NCI-H187 treated with DMSO at 0.1 percent for 48 hours (cell line): ENCODE results near the gene LONRF2.
"Not testable (repeated sequence)": the region's sequence is repeated elsewhere in the genome, so short reads cannot be mapped to it uniquely, and the experiment has no call there.

Source experiments
- DNase-seq: peaks from one replicate; lab custom pipeline; 2025; lab: John Stamatoyannopoulos, UW

Gene LONRF2

DNA sequence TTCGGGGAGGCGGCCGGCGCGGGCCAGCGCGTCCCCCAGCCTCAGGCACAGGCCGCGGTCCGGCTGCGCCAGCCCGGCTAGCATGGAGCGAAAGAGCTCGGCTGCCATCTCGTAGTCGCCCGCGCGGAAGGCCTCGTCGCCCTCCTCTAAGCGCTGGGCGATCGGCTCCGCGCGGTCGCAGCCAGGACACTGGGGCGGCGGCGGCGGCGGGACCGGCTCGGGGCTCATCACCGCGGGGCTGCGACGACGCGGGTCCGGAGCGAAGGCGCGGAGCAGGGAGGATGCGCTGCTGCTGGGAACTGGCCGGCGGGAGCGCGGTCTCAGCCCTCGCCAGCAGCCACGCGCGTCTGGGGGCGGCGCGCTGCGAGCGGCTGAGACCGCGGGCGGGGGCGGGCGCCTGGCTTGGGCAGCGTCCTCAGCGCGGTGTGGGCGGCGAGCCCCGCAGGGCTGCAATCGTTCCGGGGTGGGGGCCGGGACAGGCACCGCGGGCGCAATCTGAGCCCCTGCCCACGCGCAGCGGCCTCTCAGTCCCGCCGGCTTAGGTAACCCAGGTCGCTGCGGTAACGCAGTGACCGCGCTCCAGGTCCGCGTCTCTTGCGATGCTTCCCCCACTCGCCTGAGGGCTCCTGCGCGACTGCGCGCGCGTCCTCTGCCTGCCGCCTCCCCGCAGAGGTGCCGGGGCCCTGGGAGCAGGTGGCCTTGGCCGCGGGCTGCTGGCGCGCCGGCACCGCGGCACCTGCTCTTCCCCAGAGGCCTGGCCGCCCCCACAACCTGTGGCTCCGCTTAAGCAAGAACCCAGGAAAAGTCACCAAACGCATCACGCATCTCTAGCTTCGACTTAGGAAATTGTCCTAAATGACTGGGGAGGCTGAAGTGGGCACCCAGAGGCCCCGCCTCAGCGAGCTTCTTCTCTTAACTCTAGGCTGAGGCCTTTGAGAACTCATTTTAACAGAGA is at the start of gene LONRF2:
LONRF2 (minus strand) TSS at position 636 of the 955 bp plus-strand sequence; CDS start at position 228, 408 bp downstream.
- DNase-seq: no peak

DNA sequence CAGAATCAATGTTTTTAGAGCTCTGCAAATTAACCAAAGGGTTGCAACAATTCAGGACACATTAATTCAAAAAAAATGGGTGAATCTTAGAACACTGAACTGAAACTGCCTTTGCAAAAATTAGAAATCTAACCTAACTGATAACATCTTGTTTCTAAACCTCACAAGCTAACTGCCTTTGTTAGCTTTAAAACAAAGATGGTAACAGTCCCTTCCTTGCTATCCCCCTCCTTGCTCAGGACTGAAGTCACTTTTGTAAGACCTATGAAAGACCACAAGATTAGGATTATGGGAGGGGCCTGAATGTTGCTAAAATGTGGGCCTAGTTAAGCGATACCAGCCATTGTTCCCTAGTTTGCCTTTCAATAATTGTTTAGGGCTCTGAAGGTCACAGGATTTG is 44.9 kb upstream of the LONRF2 start:
- DNase-seq: no peak

DNA sequence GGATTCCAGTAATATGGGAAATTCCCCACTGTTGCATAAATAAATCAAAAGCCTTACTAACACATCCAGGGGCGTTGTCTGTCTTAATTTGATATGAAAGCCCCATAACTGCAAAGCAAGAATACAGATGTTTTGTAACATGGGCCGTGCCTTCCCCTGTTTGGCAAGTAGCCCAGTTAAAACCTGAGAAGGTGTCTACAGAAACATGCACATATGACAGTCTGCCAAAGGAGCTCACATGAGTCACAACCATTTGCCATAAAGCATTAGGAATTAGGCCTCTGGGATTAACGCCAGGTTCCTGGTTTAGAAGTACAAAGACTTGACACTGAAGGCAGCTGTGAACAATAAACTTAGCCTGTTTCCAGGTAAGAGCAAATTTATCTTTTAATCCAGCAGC is 43.1 kb upstream of the LONRF2 start:
- no peak for DNase-seq

DNA sequence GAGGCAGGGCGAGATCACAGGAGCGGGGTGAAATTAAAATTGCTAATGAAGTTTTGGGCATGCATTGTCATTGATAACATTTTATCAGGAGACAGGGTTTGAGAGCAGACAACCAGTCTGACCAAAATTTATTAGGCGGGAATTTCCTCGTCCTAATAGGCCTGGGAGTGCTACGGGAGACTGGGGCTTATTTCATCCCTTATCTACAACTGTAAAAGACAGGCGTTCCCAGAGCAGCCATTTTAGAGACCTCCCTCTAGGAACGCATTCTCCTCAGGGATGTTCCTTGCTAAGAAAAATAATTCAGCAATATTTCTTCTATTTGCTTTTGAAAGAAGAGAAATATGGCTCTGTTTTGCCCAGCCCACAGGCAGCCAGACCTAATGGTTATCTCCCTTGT is 40.0 kb upstream of the LONRF2 start:
- DNase-seq: not testable (repeated sequence)

DNA sequence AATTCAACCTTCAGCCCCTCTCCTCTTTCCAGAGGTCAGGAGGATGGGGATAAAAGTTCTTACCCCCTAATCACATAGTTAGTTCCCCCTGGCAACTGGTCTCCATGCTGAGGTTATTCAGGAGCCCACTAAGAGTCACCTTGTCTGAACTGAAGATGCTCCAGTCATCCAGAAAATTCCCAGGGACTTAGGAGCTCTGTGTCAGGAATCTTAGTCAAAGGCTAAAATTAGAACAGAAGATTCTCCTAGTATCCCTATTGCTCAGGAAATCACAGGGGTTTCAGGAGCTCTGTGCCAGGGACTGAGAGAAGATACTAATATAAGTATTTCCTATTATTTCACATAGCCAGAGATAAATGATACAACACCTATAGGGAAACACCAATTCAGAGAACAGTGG is 37.3 kb upstream of the LONRF2 start:
- DNase-seq: no peak

DNA sequence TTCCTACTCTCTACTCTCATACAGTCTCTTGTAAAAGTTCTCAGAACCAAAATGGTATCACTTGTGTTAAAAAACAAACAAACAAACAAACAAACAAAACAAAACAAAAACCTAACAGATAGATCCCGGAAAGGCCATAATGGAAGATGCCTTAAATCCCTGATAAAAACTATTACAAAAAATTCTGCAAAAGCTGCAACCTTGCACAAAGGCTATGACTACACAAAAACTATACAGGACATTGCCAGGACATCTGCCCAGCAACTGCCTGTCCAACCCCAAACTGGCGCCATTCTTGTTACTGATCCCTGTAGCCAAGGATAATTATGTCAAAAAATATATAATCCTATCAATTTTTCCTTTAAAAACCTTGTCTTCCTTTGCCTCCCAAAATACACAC is 36.3 kb upstream of the LONRF2 start:
- no peak for DNase-seq

DNA sequence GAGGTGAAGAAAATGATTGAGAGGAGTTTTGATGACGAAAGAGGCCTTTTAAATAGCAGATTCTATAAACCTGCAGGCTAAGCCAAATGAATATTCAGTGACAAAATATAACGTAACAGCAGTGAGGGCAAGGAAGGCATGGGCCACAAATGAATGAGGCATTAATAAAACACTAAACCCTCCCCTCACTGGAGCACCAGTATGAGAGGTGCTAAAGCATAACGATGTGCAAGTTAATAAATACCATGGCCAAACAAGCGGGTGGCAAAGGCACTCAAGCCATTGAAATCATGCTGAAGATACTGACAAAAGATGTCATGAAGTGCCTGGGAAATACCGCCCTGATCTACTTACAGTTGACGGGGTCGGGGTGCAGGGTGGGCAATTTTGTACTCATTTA is 30.2 kb upstream of the LONRF2 start:
- DNase-seq: no peak

DNA sequence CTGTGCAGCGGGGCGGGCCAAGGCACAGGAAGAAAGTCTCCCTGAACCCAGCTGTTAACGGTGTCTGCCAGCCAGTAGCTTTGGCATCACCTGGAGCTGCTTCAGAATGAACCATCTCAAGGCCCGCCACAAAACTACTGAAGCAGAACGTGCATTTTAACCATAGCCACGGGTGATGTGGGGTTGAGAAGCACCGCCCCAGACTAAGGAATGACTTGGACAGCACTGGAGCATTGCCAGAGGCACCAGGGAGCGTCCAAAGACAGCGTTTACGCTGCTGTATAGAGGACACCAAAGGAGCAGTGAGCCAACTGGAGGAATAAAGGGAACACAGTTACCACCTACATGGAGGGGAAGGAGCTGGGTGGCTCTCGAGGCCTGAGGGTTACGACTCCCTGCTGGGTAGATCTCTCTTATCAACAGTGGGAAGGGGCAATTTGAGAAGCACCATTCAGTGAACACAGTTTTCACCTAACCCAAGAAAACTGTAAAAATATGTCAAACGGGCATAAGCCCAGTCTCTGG is 28.4 kb upstream of the LONRF2 start:
- DNase-seq: no peak

DNA sequence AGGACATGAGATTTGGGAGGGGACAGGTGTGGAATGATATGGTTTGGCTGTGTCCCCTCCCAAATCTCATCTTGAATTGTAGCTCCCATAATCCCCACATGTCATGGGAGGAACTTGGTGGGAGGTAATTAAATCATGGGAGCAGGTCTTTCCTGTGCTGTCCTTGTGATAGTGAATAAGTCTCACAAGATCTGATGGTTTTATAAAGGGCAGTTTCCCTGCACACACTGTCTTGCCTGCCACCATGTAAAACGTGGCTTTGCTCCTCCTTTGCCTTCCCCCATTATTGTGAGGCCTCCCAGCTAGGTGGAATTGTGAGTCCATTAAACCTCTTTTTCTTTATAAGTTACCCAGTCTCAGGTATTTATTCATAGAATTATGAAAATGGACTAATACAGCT is 22.8 kb upstream of the LONRF2 start:
- DNase-seq: not testable (repeated sequence)

DNA sequence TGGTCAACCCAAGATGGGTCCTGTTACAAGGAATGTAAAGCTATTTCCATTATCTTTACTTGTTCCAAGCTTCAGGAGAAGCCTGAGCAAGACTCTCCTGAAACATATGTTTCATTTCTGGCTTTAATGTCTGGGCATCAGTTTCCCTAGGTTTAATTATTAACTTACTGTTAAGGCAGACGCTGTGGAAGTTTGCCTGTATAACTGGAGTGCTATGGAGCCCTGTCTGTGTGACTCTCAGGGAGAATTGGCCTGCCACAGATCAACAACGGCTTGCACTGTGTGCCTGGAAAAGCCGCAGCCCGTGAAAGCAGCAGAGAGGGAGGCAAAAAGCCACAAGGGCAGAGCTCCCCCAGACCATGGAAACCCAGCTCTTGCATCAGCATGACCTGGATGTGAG is 22.1 kb upstream of the LONRF2 start:
- DNase-seq: no peak

DNA sequence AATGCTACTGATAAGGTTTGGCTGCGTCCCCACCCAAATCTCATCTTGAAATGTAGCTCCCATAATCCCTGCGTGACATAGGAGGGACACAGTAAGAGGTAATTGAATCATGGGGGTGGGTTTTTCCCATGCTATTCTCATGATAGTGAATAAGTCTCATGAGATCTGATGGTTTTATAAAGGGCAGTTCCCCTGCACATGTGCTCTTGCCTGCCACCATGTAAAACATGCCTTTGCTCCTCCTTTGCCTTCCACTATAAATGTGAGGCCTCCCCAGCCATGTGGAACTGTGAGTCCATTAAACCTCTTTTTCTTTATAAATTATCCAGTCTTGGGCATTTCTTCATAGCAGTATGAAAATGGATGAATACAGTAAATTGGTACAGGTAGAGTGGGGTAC is 20.2 kb upstream of the LONRF2 start:
- DNase-seq: not testable (repeated sequence)

DNA sequence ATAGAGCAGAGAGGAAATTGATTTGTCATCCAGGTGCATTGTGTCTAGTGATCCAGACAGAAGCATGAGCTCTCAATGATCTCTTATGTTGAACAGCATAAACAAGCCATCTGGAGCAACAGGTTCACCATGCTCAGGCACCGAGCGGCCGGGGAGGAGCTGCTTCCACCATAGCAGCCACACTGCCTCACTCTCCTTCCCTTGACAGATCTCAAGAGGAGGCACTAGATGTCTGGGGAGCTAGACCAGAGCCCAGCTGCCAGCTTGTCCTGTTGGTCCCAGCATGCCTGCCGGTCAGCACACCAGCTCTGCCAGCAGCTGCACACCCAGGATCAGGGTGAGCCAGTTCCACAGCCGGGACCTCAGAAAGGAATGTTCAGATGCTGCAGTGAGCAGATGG is 17.5 kb upstream of the LONRF2 start:
- DNase-seq: no peak

DNA sequence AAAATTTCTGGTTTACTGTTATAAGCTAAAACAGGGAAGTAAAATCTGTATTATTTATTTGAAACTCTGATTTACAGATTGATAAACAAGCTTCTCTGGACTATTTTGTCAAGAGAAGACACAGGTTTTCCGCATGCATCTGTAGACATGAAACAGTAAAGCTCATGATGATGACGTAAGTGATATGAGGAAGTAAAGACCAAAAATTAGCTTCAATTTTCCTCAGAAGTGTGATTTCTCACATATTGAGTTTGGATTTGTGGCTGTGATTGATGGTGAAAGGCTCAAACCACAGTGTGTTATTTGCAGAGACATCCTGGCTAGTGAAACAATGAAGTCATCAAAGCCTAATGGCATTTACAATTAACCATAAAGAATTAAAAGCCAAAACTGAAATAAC is 12.6 kb upstream of the LONRF2 start:
- no peak for DNase-seq

DNA sequence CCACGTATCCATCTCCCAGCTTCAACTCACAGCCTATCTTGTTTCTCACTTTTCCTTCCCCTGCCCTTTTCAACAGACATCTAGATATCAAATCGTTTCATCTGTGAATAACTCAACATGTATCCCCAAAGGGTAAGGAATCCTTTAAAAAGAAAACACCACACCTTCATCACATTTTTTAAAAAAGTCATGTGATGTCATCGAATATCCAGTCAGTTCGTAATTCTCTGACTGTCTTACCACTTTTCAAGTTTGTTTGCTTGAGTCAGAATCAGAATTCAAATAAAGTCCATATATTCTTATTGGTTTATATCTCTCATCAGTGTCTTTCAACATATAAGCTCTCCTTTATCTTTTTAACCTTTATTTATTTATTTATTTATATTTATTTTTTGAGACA is 5.4 kb upstream of the LONRF2 start:
- no peak for DNase-seq

DNA sequence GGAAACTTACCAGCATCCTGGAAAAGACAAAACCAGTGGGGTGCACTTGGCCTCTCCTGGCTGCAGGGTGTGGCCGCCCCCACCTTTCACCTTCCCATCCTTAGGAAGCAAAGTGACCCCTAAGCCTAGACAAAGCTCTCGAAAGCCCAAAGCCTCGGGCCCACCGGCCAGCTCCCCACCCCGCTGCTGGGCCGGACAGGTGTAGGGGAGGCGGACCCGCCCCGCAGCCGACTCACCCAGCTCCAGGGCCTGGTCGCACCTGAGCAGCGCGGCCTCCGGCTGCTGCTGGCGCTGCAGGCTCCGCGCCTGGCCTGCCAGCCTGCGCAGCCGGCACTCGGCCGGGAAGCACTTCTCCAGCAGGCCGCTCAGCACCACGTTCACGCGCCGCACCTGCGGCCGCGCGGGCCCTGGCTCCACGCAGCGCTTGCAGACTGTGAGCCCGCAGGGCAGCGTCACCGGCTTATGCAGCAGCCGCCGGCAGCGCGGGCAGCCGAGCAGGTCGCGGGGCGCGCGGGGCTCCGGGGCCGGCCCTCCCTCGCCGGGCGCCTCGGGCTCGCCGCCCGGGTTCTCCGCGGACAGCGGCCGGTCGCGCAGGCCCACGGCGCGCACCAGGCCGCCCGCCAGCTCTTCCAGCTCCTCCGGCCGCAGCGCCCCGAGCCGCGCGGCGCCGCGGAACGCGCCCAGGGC is 979 bp downstream of the LONRF2 start:
- no peak for DNase-seq

DNA sequence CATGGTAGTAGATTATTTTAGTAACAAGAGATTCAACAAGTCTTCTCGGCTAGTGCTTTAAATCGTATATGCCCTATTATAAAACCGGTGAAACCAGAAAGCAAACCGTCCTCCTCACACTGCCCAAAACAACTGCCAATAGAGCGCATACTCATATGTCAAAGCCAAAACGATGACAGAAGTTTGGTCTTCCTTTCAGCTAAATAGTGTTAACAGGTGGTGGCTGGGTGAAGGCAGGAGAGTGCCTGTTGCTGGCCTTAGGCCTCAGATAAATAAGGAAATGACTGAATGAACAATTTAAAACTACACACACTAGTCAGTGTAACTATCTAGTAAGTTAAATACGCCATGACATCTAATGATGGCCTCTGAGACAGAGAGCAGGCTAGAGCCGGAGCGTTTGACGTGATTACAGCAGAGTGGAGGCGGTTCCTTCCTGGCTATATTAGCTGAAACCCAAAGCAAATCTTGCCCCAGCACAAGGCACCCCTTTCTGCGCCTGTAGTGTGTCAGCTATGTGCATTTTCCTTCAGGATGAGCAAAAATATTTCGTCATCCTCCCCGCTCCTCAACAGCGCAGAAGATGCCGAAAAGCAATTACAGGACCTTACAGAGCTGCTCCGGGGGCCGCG is 1.6 kb downstream of the LONRF2 start:
- no peak for DNase-seq

DNA sequence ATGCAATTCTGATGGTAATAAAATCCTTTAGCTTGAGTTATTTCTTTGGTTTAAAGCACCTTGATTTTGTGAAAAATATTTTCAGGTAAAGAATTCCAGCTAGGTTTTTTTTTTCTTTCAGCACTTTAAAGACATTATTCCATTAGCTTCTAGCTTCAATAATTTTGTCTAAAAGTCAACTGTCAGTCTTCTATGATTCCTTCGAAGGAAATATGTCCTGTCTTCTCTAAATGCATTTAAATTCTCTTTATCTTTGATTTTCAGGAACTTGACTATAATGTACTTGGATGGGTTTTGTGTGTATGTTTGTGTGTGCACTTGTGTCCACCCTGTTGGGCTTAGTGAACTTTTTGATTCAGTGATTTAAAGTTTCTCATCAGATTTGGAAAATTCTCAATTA is 4.7 kb downstream of the LONRF2 start:
- DNase-seq: no peak

DNA sequence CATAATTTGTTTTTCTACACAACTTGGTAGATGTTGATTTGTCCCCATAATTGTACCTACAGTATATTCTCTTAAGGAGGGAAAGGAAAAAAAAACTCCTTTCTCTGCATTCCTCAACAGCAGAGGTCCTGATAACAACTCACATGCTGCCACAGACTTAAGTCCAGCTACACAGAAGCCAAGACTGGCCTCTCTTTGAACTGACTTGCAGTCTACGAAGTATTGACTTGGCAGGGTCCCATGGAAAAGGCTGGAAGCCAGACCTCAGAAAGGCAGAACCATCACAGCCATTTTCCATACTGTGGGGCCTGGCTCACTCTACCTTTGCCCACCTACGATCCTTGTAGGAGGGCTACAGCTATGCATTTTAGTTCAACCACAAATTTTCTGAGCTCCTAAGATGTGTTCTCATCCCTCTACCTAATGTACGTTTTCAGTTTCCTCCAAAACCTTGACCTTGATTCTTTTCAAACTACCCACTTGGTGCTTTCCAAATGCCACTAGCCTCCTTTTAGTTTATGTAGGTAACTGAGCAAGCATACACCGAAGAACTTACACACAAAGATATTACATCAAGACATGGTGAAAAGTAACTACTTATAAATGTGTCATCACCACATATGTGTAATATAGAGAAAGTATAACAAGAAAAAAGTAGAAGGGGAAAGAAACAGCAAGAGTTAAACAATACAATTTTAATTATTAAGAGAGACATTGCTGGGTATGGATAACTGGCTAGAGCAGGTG is 12.2 kb downstream of the LONRF2 start:
- no peak for DNase-seq

DNA sequence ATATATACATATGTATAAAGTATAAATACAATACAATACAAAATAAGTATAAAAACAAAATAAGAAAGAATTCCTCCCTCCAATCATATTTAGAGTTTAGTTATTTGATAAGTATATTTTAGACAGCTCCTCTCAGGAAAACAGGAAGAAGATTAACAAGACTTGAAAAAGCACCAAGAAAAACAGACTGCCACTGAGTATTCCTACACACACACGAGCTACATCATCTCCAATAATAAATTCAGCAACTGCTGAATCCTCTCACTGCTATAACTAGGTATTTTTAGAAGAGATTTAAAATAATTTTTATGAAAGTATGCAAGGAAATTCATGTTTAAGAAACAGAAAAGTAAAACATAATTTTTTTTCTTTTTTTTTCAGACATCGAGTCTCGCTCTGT is 13.0 kb downstream of the LONRF2 start:
- no peak for DNase-seq

DNA sequence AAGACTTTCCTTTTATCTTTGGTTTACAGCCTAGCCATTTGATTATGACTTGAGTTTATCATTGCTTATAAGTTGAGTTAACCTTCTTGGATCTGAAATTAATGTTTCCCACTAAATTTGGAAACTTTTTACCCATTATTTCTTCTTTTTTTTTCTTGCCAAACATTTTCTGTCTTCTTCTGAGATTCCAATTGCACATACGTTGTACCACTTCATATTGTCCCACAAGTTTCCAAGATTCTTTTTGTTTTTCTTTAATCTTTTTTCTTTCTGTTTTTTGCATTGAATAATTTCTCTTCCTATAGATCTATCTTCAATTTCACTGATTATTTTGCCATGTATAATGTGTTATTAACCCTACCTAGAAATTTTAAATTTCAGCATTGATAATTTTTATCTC is 18.6 kb downstream of the LONRF2 start:
- DNase-seq: no peak

DNA sequence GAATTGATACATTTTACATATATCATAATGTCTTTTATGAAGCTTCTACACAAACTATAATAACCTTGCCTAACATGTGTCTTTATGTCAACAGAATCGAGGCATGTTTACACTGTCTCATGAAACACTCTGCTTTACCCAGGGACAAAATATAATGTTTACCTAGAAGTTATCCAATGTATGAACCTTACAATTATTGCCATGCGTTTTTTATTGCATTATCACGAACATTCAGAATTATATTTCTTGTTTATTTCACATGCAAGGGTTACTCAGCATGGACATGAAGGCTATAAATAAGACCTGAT is 19.8 kb downstream of the LONRF2 start:
- DNase-seq: no peak
